GM20000 (cell line): Measurements from ENCODE around the gene TMEM259.

Experiments used
- DNase-seq: peaks from one replicate; pipeline ENCODE4 v3.0.0; 2012; ENCODE audit warnings: low spot score
- TF ChIP-seq, protein P1 (sequence below): IDR thresholded peaks from 2 replicates; pipeline ENCODE4 v1.5.1; 2012; ENCODE audit warnings: mild to moderate bottlenecking, control low read depth; ENCODE audit errors: extremely low read depth, missing control alignments

TMEM259 gene

GRCh38 chr19:1041835-1042685, 21.1 kb upstream of the TMEM259 start:
- no peak for DNase-seq
- TF ChIP-seq, protein P1, sequence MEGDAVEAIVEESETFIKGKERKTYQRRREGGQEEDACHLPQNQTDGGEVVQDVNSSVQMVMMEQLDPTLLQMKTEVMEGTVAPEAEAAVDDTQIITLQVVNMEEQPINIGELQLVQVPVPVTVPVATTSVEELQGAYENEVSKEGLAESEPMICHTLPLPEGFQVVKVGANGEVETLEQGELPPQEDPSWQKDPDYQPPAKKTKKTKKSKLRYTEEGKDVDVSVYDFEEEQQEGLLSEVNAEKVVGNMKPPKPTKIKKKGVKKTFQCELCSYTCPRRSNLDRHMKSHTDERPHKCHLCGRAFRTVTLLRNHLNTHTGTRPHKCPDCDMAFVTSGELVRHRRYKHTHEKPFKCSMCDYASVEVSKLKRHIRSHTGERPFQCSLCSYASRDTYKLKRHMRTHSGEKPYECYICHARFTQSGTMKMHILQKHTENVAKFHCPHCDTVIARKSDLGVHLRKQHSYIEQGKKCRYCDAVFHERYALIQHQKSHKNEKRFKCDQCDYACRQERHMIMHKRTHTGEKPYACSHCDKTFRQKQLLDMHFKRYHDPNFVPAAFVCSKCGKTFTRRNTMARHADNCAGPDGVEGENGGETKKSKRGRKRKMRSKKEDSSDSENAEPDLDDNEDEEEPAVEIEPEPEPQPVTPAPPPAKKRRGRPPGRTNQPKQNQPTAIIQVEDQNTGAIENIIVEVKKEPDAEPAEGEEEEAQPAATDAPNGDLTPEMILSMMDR = no peak

DNA sequence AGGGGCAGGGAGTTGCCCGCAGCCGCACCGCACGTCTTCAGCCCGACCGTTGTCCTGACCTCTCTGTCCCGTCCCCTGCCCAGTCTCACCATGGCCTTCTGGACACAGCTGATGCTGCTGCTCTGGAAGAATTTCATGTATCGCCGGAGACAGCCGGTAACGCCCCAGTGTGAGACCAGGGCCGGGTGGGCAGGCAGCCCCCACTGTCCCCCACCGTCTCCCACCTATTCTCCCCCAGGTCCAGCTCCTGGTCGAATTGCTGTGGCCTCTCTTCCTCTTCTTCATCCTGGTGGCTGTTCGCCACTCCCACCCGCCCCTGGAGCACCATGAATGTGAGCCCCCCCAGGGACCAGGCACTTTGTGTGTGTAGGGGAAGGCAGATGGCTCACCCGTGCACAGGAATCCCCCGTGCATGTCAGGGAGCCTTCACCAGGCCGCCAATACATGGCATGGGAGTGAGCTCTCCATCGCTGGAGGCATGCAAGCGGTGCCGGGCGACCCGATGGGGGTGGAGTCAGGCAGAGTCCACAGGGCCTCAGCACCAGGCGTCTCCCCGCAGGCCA, 20.4 kb upstream of the TMEM259 start:
- TF ChIP-seq, protein P1 = no peak
- DNase-seq = no peak

DNA sequence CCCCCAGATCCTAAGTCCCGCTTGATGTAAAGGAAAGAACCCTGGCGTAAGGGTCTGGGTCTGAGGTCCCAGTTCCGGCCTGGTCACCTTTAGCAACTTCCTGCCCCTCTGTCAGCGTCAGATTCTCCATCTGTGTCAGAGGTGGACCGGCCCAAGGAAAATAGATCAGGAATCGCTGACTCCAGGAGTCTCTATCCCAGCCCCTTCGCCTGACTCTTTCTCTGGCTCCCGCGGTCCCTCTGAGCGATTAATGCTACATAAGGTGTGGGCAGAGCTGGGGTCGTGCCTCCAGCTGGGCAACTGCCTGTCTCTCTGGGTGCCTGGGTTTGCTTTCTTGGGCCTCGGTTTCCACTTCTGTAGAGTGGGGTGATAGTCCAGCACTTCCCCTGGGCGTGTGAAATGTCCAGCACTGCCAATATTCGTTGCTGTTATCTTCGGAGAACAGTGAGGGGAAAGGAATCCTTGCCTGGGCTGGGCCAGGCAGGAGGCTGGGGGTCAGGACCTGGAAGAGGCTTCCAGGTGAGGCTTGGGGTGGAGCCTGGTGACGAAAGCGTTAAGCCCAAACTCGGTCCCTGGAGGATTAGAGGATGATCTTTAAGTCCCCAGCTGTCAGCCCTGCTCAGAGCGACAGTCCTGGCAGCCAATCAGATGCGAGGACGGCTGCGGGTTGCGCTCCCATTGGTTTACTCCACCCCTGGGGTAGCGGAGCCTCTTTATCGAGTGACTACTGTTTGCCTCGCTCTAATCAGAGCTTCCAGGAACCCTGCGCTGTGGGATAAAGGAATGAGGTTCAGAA, 19.8 kb upstream of the TMEM259 start:
- TF ChIP-seq, protein P1 = no peak
- DNase-seq = peak; percentile 99

GRCh38 chr19:1039646-1040475, 18.9 kb upstream of the TMEM259 start, which contains the start of gene ABCA7:
Gene ABCA7, plus strand, starts transcription at chr19:1040107. Its CDS starts 1,255 bp downstream, at chr19:1041362.
- TF ChIP-seq, protein P1 = no peak
- DNase-seq = peak; percentile 95

DNA sequence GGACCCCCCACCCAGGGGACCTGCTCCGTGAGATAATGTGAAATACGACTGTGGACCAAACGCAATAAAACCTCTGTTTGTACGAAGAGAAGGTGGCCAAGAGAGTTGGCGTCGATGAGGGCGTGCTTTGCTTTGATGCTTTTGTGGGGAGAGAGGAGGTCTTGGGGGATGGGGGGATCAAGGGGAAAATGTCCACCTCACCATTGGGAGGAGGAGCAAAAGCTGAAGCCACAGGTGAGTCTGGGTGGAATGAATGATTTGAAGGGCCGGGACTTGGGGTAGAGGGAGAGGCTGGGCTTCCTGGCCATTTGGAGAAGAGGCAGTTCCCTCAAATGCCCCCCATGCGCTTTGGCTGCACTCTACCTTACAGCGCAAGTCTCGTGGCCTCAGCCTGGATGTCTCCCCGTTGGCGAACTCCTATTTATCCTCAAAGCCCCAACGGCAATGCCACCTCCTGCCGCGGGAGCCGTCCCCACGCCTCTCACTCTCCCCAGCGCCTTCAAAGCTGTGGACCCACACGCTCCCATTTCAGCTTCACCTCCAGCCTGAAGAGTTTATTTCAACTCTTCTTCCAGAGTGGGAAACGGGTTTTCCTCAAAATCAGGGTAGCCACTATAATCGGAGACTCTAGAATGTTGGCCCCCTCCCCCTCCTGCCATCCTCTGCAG, 18.2 kb upstream of the TMEM259 start:
- no peak for DNase-seq
- TF ChIP-seq, protein P1 = no peak

GRCh38 chr19:1037621-1038064, 16.7 kb upstream of the TMEM259 start:
- DNase-seq = no peak
- TF ChIP-seq, protein P1 = no peak
